Measurements from ENCODE around the gene TM2D3. TPM values are rescaled to one million over a fixed set of nuclear protein-coding genes. Genes with fewer than 3 reads are reported as not detected.

TM2D3 gene
- total and polyA plus RNA-seq, 4 donors = 40.2 to 68.1 (median 44.6) TPM

Small RNA genes within 50 kb of the gene (small RNA-seq; reads per million reads assigned to genes)
- gene RNU6-807P (ENCODE audit: low replicate concordance) = not detected

Other genes with a start within 250 kb of the TM2D3 start
- gene PCSK6, start 162.7 kb downstream of the TM2D3 start, total RNA-seq = 10 to 100 TPM; 11.7 to 41.0 TPM
- gene PCSK6, start 162.7 kb downstream of the TM2D3 start, polyA plus RNA-seq = 1 to 10 TPM; 4.6 to 5.2 TPM
- gene TARS3, start 72.1 kb upstream of the TM2D3 start, total RNA-seq = 10 to 100 TPM in 1 of 2 donors, 1 to 10 TPM in 1; 8.6 to 29.0 TPM
- 1 to 10 TPM; 3.4 to 3.5 TPM for gene TARS3, start 72.1 kb upstream of the TM2D3 start, polyA plus RNA-seq
- not detected for gene OR4F6, start 151.1 kb upstream of the TM2D3 start, total RNA-seq
- gene OR4F6, start 151.1 kb upstream of the TM2D3 start, polyA plus RNA-seq = not detected
- gene OR4F15, start 159.8 kb upstream of the TM2D3 start, total RNA-seq = not detected
- not detected for gene OR4F15, start 159.8 kb upstream of the TM2D3 start, polyA plus RNA-seq

Measured in lung (tissue), 5 donors.